A673 (cell line): ENCODE results near the gene PRKD1. TPM values are rescaled to one million over a fixed set of nuclear protein-coding genes. Genes with fewer than 3 reads are reported as not detected.

Experiments
- BruUV-seq: library from RNA; stranded (reverse); fragments of 400-500 nt; replicated peaks from 2 replicates; lab custom pipeline; 2021; lab: Mats Ljungman, UMichigan
- CTCF ChIA-PET: fragments of 300-600 bp; sonication (Branson Sonifier 250); formaldehyde crosslinking; loops from one replicate; lab custom pipeline; 2022; ENCODE audit warnings: antibody characterized with exemption; lab: Charles Lee
- POLR2A ChIA-PET: fragments of 300-600 bp; sonication (Branson Sonifier 250); formaldehyde crosslinking; loops from one replicate; lab custom pipeline; 2022; ENCODE audit warnings: antibody characterized with exemption; ENCODE audit not compliant: low non-redundant PET; lab: Charles Lee
- DNase-seq: peaks from one replicate; pipeline ENCODE4 v3.0.0-alpha.2; 2015; ENCODE audit warnings: low spot score
- H3K27ac ChIP-seq: fragments of 200-600 bp; sonication (generic); 2 replicates; pipeline ENCODE4 v1.5.1; 2016; ENCODE audit warnings: mixed run types, low read depth, mild to moderate bottlenecking, mixed read lengths, antibody characterized with exemption, low read length; ENCODE audit not compliant: poor library complexity, severe bottlenecking
- H3K27me3 ChIP-seq: fragments of 200-600 bp; sonication (generic); replicated peaks from 2 replicates; pipeline ENCODE4 v1.6.1; 2017; ENCODE audit warnings: mixed run types, low read depth, mild to moderate bottlenecking, mixed read lengths, antibody characterized with exemption, low read length; ENCODE audit not compliant: insufficient read depth, poor library complexity
- H3K36me3 ChIP-seq: fragments of 200-600 bp; sonication (generic); 2 replicates; pipeline ENCODE4 v1.6.1; 2016; ENCODE audit warnings: mixed run types, mild to moderate bottlenecking, mixed read lengths, antibody characterized with exemption, low read length; ENCODE audit not compliant: insufficient read depth, poor library complexity, severe bottlenecking
- H3K4me1 ChIP-seq: fragments of 200-600 bp; sonication (generic); 2 replicates; pipeline ENCODE4 v1.6.1; 2017; ENCODE audit warnings: mixed run types, mild to moderate bottlenecking, mixed read lengths, antibody characterized with exemption, low read length; ENCODE audit not compliant: insufficient read depth, poor library complexity, severe bottlenecking
- H3K4me3 ChIP-seq: fragments of 200-600 bp; sonication (generic); 2 replicates; pipeline ENCODE4 v1.5.1; 2016; ENCODE audit warnings: low read depth, mixed run types, mild to moderate bottlenecking, mixed read lengths, low read length; ENCODE audit not compliant: poor library complexity, severe bottlenecking
- H3K9me3 ChIP-seq: fragments of 200-600 bp; sonication (generic); 2 replicates; pipeline ENCODE4 v1.6.1; 2016; ENCODE audit warnings: mixed run types, low read depth, mild to moderate bottlenecking, mixed read lengths, antibody characterized with exemption, low read length; ENCODE audit not compliant: poor library complexity, severe bottlenecking
- CTCF ChIP-seq: fragments of 300-800, 200-600 bp; sonication (generic); conservative IDR thresholded peaks from 2 replicates; pipeline ENCODE4 v1.5.1; 2017; ENCODE audit warnings: low read depth, mild to moderate bottlenecking, antibody characterized with exemption, low read length, moderate library complexity, mixed read lengths
- EZH2 ChIP-seq: fragments of 200-600 bp; sonication (generic); IDR thresholded peaks from 2 replicates; pipeline ENCODE4 v1.6.1; 2017; ENCODE audit warnings: borderline replicate concordance, low read depth, mild to moderate bottlenecking, mixed read lengths, antibody characterized with exemption, low read length; ENCODE audit not compliant: poor library complexity, severe bottlenecking
- intact Hi-C: fragments of 100-400 bp; cut with micrococcal nuclease; formaldehyde crosslinking; loops from one replicate; pipeline ENCODE4 v1.10.0; 2022; ENCODE audit not compliant: unreplicated experiment
- total RNA-seq: library from RNA; stranded (reverse); gene quantifications from 2 replicates; pipeline ENCODE4 v1.2.3, GENCODE V29; 2021

Gene PRKD1
- total RNA-seq, 1 experiment from 2014 or later, result 45.7 TPM

- Histone ChIP-seq H3K4me1 (peaks cover 44% of the 10 kb centered on the region), H3K27ac (no peak overlapping the region), H3K9me3 (no peaks in the 10 kb centered on the region), H3K36me3 (no peaks in the 10 kb centered on the region), H3K4me3 (no peak overlapping the region), H3K27me3 (no peaks in the 10 kb centered on the region)
- intact Hi-C loops, result no loop called here
- no TSS peak for BruUV-seq
- CTCF ChIA-PET, result no interaction called here
- no peak for DNase-seq
- POLR2A ChIA-PET, result no interaction called here
- TF ChIP-seq CTCF (no peak), EZH2 (no peak)
These were observed 129.5 kb downstream of the PRKD1 start for GRCh38 chr14:29798108-29798663.

- Histone ChIP-seq H3K9me3 (no peaks in the 10 kb centered on the region), H3K4me3 (no peak overlapping the region), H3K27ac (no peak overlapping the region), H3K4me1 (peaks cover 51% of the 10 kb centered on the region), H3K27me3 (no peaks in the 10 kb centered on the region), H3K36me3 (no peaks in the 10 kb centered on the region)
- POLR2A ChIA-PET, result no interaction called here
- CTCF ChIA-PET, result no interaction called here
- intact Hi-C loops, result no loop called here
- no peak for TF ChIP-seq CTCF
- TF ChIP-seq EZH2, result no peak
- no peak for DNase-seq
- no TSS peak for BruUV-seq
These were observed 130.8 kb downstream of the PRKD1 start for GRCh38 chr14:29796853-29797252.

GRCh38 chr14:29789475-29789874 lies 138.2 kb downstream of the PRKD1 start:
- CTCF ChIA-PET, result no interaction called here
- Histone ChIP-seq H3K27me3 (no peaks in the 10 kb centered on the region), H3K4me1 (peaks cover 21% of the 10 kb centered on the region), H3K4me3 (no peak overlapping the region), H3K9me3 (peaks cover 1% of the 10 kb centered on the region), H3K36me3 (no peaks in the 10 kb centered on the region), H3K27ac (no peak overlapping the region)
- TF ChIP-seq EZH2 (no peak), CTCF (no peak)
- POLR2A ChIA-PET, result no interaction called here
- no peak for DNase-seq
- BruUV-seq, result no TSS peak
- intact Hi-C loops, result no loop called here
